Endodermal cell (in vitro differentiated cells): Measurements from ENCODE around the gene TESK2. TPM values are rescaled to one million over a fixed set of nuclear protein-coding genes. Genes with fewer than 3 reads are reported as not detected.
"Not testable (repeated sequence)": the region's sequence is repeated elsewhere in the genome, so short reads cannot be mapped to it uniquely, and the experiment has no call there.

Source experiments
- DNase-seq: peaks from one replicate; pipeline ENCODE4 v3.0.0-alpha.2; 2017
- H3K27ac ChIP-seq: 2 replicates; pipeline ENCODE4 v1.5.1; 2013; ENCODE audit warnings: mild to moderate bottlenecking, low read depth, low read length, moderate library complexity
- H3K27me3 ChIP-seq: 2 replicates; pipeline ENCODE4 v1.6.1; 2013; ENCODE audit warnings: mild to moderate bottlenecking, low read length, moderate library complexity; ENCODE audit not compliant: insufficient read depth, control insufficient read depth, poor library complexity, severe bottlenecking
- H3K36me3 ChIP-seq: 2 replicates; pipeline ENCODE4 v1.7.0; 2013; ENCODE audit warnings: mild to moderate bottlenecking, low read length, moderate library complexity; ENCODE audit not compliant: control insufficient read depth, insufficient read depth
- H3K4me1 ChIP-seq: one replicate; pipeline ENCODE4 v1.7.0; 2013; ENCODE audit warnings: low read length; ENCODE audit not compliant: control insufficient read depth, insufficient read depth
- H3K4me3 ChIP-seq: 2 replicates; pipeline ENCODE4 v1.5.1; 2013; ENCODE audit warnings: mild to moderate bottlenecking, low read length, moderate library complexity
- H3K9ac ChIP-seq: 2 replicates; pipeline ENCODE4 v1.6.1; 2013; ENCODE audit warnings: mild to moderate bottlenecking, low read length, moderate library complexity; ENCODE audit not compliant: poor library complexity, severe bottlenecking; ENCODE audit errors: extremely low read depth
- H3K9me3 ChIP-seq: 2 replicates; pipeline ENCODE4 v1.6.1; 2013; ENCODE audit warnings: mild to moderate bottlenecking, low read length, moderate library complexity; ENCODE audit not compliant: control insufficient read depth
- H3K27ac Mint-ChIP-seq: 2 replicates; pipeline ENCODE4 v1.8.0; 2020; ENCODE audit warnings: mixed read lengths
- H3K27me3 Mint-ChIP-seq: 2 replicates; pipeline ENCODE4 v1.8.0; 2021; ENCODE audit warnings: mild to moderate bottlenecking, mixed read lengths; ENCODE audit not compliant: insufficient read depth
- H3K36me3 Mint-ChIP-seq: 2 replicates; pipeline ENCODE4 v1.8.0; 2020; ENCODE audit warnings: low read depth, mixed read lengths
- H3K4me1 Mint-ChIP-seq: 2 replicates; pipeline ENCODE4 v1.8.0; 2020; ENCODE audit warnings: mixed read lengths
- H3K4me3 Mint-ChIP-seq: 2 replicates; pipeline ENCODE4 v1.8.0; 2020; ENCODE audit warnings: mild to moderate bottlenecking, moderate library complexity, mixed read lengths
- H3K9me3 Mint-ChIP-seq: 2 replicates; pipeline ENCODE4 v1.8.0; 2020; ENCODE audit warnings: mild to moderate bottlenecking, mixed read lengths
- CTCF ChIP-seq: fragments of 200-600 bp; sonication (generic); conservative IDR thresholded peaks from 2 replicates; pipeline ENCODE4 v1.5.0; 2021; ENCODE audit warnings: antibody characterized with exemption, mild to moderate bottlenecking
- WGBS, 2 experiments: methylation state at CpG; one replicate each; pipeline versions ENCODE4 v1.1.5 to v1.1.7; 2013; ENCODE audit warnings: missing lambda C conversion rate in 2 of 2, mixed read lengths in 1 of 2; ENCODE audit not compliant: insufficient coverage in 1 of 2, insufficient read length in 1 of 2; 5-methylcytosine and 5-hydroxymethylcytosine counted together
- total RNA-seq, 2 donors: library from RNA; stranded (reverse); fragmentation: NEBNext Ultra II Directional in 1 of 2; extraction: Animal tissue kit (Norgen Biotek cat#: 25700) in 1 of 2; gene quantifications; 2 replicates in 1 of 2; 3 replicates in 1 of 2; pipeline ENCODE4 v1.2.1, GENCODE V29; 2021

TESK2 gene
- total RNA-seq, 2 donors from 2014 or later = 9.7 to 10.3 TPM

GRCh38 chr1:45526135-45526644 is 35.2 kb upstream of the TESK2 start:
- peaks cover 22% of the 10 kb centered on the region for H3K4me1 Mint-ChIP-seq
- no peak for TF ChIP-seq CTCF
- no peak overlapping the region for H3K27ac ChIP-seq
- H3K9me3 Mint-ChIP-seq = no peaks in the 10 kb centered on the region
- 100% methylated on average over 1 of the region's 1 CpG; no CpG with 5 or more reads in 1 of the 2 experiments for WGBS, 2 experiments
- no peaks in the 10 kb centered on the region for H3K27me3 Mint-ChIP-seq
- H3K9me3 ChIP-seq = no peaks in the 10 kb centered on the region
- H3K9ac ChIP-seq = no peak overlapping the region
- DNase-seq = no peak
- no peaks in the 10 kb centered on the region for H3K36me3 Mint-ChIP-seq
- H3K27me3 ChIP-seq = no peaks in the 10 kb centered on the region
- no peak overlapping the region for H3K4me3 Mint-ChIP-seq
- H3K27ac Mint-ChIP-seq = peak overlapping the region; percentile 50
- no peaks in the 10 kb centered on the region for H3K4me1 ChIP-seq
- no peak overlapping the region for H3K4me3 ChIP-seq
- no peaks in the 10 kb centered on the region for H3K36me3 ChIP-seq

- H3K4me3 Mint-ChIP-seq, H3K27me3 ChIP-seq, H3K27ac ChIP-seq, H3K4me3 ChIP-seq, H3K9ac ChIP-seq, H3K36me3 ChIP-seq, H3K9me3 ChIP-seq, DNase-seq, H3K36me3 Mint-ChIP-seq, H3K27me3 Mint-ChIP-seq, H3K4me1 ChIP-seq, H3K9me3 Mint-ChIP-seq, H3K27ac Mint-ChIP-seq: not testable (repeated sequence)
- 92 to 93% methylated on average over 8 to 10 of the region's 10 CpGs for WGBS, 2 experiments
- peaks cover 26% of the 10 kb centered on the region for H3K4me1 Mint-ChIP-seq
These were observed 33.0 kb upstream of the TESK2 start for GRCh38 chr1:45523975-45524374.

- Mint-ChIP-seq H3K27ac (peak overlapping the region; percentile 98), H3K4me1 (peaks cover 27% of the 10 kb centered on the region)
- H3K4me3 ChIP-seq, H3K36me3 ChIP-seq, H3K36me3 Mint-ChIP-seq, H3K4me1 ChIP-seq, H3K9me3 ChIP-seq, H3K27me3 ChIP-seq, H3K4me3 Mint-ChIP-seq, DNase-seq, H3K9ac ChIP-seq, H3K27ac ChIP-seq, H3K9me3 Mint-ChIP-seq, H3K27me3 Mint-ChIP-seq: not testable (repeated sequence)
- WGBS, 2 experiments = 95% methylated on average over 2 of the region's 2 CpGs; no CpG with 5 or more reads in 1 of the 2 experiments
These were observed 32.6 kb upstream of the TESK2 start for GRCh38 chr1:45523516-45523915.

- Histone ChIP-seq H3K4me3 (peak overlapping the region; percentile 92), H3K36me3 (peaks cover 15% of the 10 kb centered on the region), H3K27ac (peak overlapping the region; percentile 82), H3K9me3 (no peaks in the 10 kb centered on the region), H3K4me1 (no peaks in the 10 kb centered on the region), H3K27me3 (no peaks in the 10 kb centered on the region), H3K9ac (peak overlapping the region; percentile 97)
- Mint-ChIP-seq H3K4me1 (peaks cover 23% of the 10 kb centered on the region), H3K27ac (peak overlapping the region; percentile 98), H3K36me3 (peaks cover 11% of the 10 kb centered on the region), H3K9me3 (no peaks in the 10 kb centered on the region), H3K4me3 (peak overlapping the region; percentile 96), H3K27me3 (no peaks in the 10 kb centered on the region)
- DNase-seq = peak; percentile 69
- TF ChIP-seq CTCF = peak; percentile 5
- WGBS, 2 experiments = 83 to 91% methylated on average over 17 to 21 of the region's 21 CpGs
These were observed 31.6 kb upstream of the TESK2 start for GRCh38 chr1:45522324-45523104.
